K562 (cell line): ENCODE measurements around the gene AFAP1. TPM values are rescaled to one million over a fixed set of nuclear protein-coding genes. Genes with fewer than 3 reads are reported as not detected.

ENCODE experiments used
- HNRNPL ChIP-seq: fragments of 200-400 bp; formaldehyde crosslinking; IDR thresholded peaks from 2 replicates; pipeline ENCODE4 v1.6.1; 2017; ENCODE audit warnings: low read depth, mild to moderate bottlenecking, low read length
- KDM5B ChIP-seq: fragments of 200-600 bp; sonication (generic); IDR thresholded peaks from 2 replicates; pipeline ENCODE4 v1.6.1; 2012; ENCODE audit warnings: low read depth, mild to moderate bottlenecking, moderate library complexity, low read length, control low read depth, inconsistent platforms; ENCODE audit not compliant: insufficient replicate concordance
- MGA ChIP-seq: fragments of 450-650 bp; IDR thresholded peaks from 2 replicates; pipeline ENCODE4 v1.6.1; 2016; ENCODE audit warnings: mild to moderate bottlenecking, moderate library complexity
- RUNX1 ChIP-seq: sonication (generic); IDR thresholded peaks from 2 replicates; pipeline ENCODE4 v1.6.1; 2016; ENCODE audit warnings: antibody characterized with exemption, low read depth
- SMAD3 ChIP-seq: fragments of 450-650 bp; formaldehyde crosslinking; conservative IDR thresholded peaks from 2 replicates; pipeline ENCODE4 v1.4.0; 2020; ENCODE audit warnings: mild to moderate bottlenecking
- TBP ChIP-seq: optimal IDR thresholded peaks from 2 replicates; pipeline ENCODE3; 2011; ENCODE audit warnings: low read depth, low read length, improper control_type of control experiment
- XRCC5 ChIP-seq: fragments of 200-400 bp; formaldehyde crosslinking; IDR thresholded peaks from 2 replicates; pipeline ENCODE4 v1.6.1; 2017; ENCODE audit warnings: low read depth, mild to moderate bottlenecking, low read length
- ZBTB7A ChIP-seq: IDR thresholded peaks from 2 replicates; pipeline ENCODE4 v1.6.1; 2011; ENCODE audit warnings: low read depth, mild to moderate bottlenecking, low read length, moderate library complexity, borderline replicate concordance; ENCODE audit not compliant: control insufficient read depth
- ZFX ChIP-seq: sonication (generic); formaldehyde crosslinking; IDR thresholded peaks from 2 replicates; pipeline ENCODE4 v1.8.0; 2022; ENCODE audit warnings: mild to moderate bottlenecking, missing genetic modification reagents, moderate library complexity
- ZMIZ1 ChIP-seq, 2 experiments: fragments of 150-350 bp in 1 of 2; IDR thresholded peaks; 2 replicates each; pipeline ENCODE4 v1.6.1; 2012 to 2016; ENCODE audit warnings: low read depth in 2 of 2, low read length in 2 of 2, mild to moderate bottlenecking in 1 of 2, moderate library complexity in 1 of 2
- ZNF449 ChIP-seq: fragments of 250-450 bp; sonication (Bioruptor Pico); IDR thresholded peaks from 2 replicates; pipeline ENCODE4 v1.8.0; 2022; ENCODE audit warnings: moderate library complexity, mild to moderate bottlenecking, inconsistent platforms
- ZSCAN29 ChIP-seq: fragments of 450-650 bp; IDR thresholded peaks from 2 replicates; pipeline ENCODE4 v1.6.1; 2017
- polyA plus RNA-seq, 8 experiments: library from polyadenylated mRNA; depleted of rRNA in 4 of 8; stranded (reverse) in 5 of 8; unstranded in 3 of 8; fragments of >200 nt; fragmentation: Nextera tagmentation in 2 of 8; fragmentation: Illumina TruSeq in 1 of 8; extraction: Ambion mirVana in 2 of 8; extraction: Trizol in 1 of 8; gene quantifications; 2 replicates each; pipeline versions ENCODE4 v1.2.1 to v1.2.3, GENCODE V29; 2011 to 2014; ENCODE audit warnings: inconsistent platforms in 1 of 8, missing spikeins in 1 of 8
- total RNA-seq, 7 experiments: library from RNA; depleted of rRNA in 6 of 7; stranded (reverse); fragments of >200 nt in 6 of 7; fragmentation: Illumina TruSeq in 2 of 7; extraction: Trizol in 2 of 7; gene quantifications; 2 replicates each; pipeline versions ENCODE4 v1.2.1 to v1.2.3, GENCODE V29; 2011 to 2021; ENCODE audit warnings: low replicate concordance in 1 of 7

The AFAP1 gene
- total and polyA plus RNA-seq, 9 of the 15 experiments (the other 6 are each of a cell fraction or from before 2014, with no cell fraction given): 0.07 to 0.42 (median 0.12) TPM; not detected in 1

GRCh38 chr4:7753931-7754465, 185.7 kb downstream of the AFAP1 start (continued):
- no peak for TF ChIP-seq ZNF449
- TF ChIP-seq XRCC5: no peak
- no peak for TF ChIP-seq ZBTB7A
- TF ChIP-seq KDM5B: peak; percentile 62
- no peak for TF ChIP-seq ZMIZ1 (IDR thresholded peaks at IDR 0.05; ENCODE audit: low read depth in 2 of 2, low read length in 2 of 2)
- TF ChIP-seq HNRNPL: no peak
- peak; percentile 87 for TF ChIP-seq MGA
- no peak for TF ChIP-seq RUNX1
- TF ChIP-seq ZFX (CRISPR knock-in tag): peak; percentile 90
- TF ChIP-seq SMAD3: no peak
- TF ChIP-seq ZSCAN29: no peak
- peak; percentile 52 for TF ChIP-seq TBP
